HL-60/S4 treated with phorbol 12-myristate 13-acetate at 8.2 ng/mL for 4 days and 3 days (cell line): ENCODE results near the gene COX6A1.
"Not testable (repeated sequence)": the region's sequence is repeated elsewhere in the genome, so short reads cannot be mapped to it uniquely, and the experiment has no call there.

Source experiments
- in situ Hi-C: fragments of 300-500 bp; cut with MboI; formaldehyde crosslinking; loops from 2 replicates; pipeline ENCODE4 v1.15.0; 2022; ENCODE audit warnings: low sequenced_read_pairs

Gene COX6A1

DNA sequence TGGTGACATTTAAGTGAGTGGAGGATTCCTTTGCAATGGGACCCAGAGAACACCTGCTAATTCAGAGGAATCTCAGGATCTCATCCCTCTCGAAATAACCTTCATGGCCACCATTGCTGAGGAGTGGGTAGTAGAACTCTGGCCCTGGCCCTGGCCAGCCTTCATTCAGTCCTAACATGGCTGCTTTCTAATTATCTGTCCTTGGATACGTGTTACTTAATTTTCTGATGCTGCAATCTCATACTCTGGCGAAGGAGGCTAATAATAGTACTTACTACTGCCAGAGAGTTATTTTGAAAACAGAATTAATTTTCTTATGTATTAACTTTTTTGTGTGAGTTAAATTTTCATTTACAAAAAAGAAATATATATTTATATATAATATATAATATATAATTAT lies 12.1 kb upstream of the COX6A1 start:
- in situ Hi-C loops, result no loop called here

DNA sequence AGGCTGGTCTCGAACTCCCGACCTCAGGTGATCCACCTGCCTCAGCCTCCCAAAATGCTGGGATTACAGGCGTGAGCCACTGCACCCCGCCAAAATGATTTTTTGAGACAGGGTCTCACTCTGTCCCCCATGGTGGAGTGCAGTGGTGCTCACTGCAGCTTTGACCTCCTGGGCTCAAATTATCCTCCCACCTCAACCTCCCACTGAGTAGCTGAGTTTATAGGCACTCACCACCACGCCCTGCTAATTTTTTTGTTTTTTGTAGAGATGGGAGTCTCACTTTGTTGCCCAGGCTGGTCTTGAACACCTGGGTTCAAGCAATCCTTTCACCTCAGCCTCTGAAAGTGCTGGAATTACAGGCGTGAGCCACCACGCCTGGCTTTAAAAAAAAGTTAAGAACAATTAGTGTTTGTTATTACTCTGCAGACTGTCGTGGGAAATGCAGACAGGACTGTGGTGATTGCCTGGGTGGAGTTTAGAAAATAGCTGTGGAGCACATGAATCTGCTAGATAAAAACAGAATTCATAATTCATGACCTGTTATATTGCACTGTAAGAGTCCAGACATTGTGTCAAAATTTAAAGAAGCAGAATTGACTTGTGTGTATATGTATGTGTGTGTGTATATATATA lies 9.2 kb upstream of the COX6A1 start:
- in situ Hi-C loops, result no loop called here

DNA sequence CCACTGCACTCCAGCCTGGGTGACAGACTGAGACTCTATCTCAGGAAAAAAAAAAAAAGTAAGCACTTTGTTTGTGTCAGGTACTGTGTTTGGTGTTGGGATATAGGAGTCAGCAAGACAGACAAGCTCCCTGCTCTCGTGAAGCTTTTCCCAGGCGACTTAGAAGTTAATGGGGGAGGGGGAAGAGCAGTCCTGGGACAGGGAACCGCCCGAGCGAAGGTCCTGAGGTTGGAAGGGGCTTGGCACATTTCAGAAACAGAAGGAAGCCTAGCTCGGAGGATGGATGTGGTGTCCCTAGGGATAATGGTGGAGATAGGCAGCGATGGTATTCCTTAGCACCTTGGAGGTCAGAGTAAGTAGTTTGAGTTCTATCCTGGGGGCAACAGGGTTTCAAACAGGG lies 8.5 kb upstream of the COX6A1 start:
- in situ Hi-C loops, result no loop called here

DNA sequence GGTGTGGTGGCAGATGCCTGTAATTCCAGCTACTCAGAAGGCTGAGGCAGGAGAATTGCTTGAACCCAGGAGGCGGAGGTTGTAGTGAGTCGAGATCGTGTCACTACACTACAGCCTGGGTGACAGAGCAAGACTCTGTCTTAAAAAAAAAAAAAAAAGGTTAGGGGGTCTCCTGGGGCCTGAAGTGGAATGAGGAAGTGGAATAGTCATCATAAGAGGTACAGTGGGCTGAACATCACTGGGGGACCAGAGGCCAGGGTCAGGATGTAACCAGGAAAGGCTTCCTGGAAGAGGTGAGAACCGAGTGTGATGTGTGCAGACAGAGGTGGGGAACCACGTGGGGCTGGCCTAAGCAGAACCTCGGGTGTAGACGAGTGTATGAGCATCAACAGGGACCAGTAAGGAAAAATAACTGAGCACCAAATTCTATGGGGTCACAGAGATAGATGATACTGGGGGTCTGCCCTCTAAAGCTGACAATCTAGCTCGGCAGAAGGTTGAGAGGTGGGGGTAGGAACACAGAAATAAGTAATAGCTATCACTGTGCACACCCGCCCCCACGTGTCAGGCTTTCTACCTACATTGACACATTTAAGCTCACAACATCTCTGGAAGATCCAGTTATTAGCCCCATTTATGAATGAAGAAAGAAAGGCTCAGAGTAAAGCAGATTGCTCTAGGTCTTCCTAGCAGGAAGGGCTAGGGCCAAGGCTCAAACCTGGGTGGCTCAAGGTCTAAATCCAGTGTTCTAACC lies 5.0 kb upstream of the COX6A1 start:
- in situ Hi-C loops, result no loop called here

DNA sequence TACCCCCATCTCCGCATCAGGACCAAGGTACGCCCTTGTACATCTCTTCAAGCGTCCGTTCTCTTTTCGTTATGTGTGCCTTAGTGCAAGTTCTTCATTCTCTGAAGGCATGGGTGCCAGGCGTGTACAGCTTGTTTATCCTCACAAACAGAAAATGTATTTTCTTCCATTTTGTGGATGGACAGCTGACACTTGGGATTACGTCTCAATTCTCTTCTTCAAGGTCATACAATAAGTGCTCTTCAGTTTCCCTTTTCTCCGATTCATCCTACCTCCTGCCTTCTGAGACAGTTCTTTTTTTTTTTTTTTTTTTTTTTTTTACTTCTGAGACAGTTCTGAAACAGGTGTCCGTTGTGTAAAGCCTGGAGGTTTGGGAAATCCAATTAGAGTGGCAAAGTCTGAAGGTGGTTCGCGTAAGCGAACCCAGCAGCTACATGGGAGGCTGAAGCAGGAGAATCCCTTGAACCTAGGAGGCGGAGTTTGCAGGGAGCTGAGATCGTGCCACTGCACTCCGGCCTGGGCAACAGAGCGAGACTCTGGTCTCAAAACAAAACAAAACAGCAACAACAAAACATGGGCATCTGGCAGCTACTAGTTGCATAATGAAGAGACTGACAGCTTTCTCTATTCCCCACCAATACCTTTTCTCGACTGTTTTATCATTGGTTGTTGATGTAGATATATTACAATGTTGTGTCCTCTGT lies 734 bp downstream of the COX6A1 start:
- in situ Hi-C loops, result no loop called here

DNA sequence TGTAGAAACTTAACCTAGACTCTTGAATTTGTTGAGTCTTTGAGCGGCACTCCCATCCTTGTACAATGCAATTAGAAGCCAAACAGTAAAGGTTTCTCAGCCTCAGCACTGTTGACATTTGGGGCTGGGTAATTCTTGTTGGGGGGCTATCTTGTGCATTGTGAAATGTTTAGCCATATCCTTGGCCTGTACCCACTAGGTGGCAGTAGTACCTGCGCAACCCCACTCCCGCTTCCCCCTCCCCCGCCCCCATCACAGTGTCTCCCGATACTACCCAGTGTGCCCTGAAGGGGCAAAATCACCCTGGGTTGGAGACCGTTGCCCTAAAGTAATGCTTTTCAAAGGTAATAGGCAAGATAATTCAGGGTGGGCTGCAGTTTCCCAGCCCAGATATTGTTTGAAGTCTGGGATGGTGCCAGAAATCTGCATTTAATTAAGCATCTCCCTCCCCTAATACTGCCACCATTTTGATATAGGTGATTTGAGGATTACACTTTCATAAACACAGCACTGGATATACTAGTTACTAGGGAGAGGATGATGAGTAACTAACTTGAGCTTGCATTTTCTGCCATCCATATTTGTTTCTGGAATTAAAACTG lies 1.8 kb downstream of the COX6A1 start:
- in situ Hi-C loops, result no loop called here

DNA sequence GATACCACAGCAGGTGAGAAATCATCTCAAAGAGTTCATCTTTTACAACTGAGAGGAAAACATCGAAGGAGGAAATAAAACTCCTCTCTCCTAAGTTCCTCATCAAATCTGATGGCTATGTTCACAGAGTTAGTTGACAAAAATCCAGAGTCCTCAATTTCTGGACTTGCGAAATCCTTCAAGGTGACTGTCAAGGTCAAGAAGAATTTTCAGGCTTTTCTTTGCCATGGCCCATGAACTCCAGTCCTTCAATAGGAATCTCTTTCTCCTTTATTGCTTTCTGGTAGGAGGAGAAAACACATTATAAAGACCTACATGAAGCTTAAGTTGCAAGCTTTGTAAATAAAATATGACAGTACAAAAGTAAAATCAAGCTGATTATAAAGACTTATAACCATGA lies 6.8 kb downstream of the COX6A1 start:
- in situ Hi-C loops, result no loop called here

DNA sequence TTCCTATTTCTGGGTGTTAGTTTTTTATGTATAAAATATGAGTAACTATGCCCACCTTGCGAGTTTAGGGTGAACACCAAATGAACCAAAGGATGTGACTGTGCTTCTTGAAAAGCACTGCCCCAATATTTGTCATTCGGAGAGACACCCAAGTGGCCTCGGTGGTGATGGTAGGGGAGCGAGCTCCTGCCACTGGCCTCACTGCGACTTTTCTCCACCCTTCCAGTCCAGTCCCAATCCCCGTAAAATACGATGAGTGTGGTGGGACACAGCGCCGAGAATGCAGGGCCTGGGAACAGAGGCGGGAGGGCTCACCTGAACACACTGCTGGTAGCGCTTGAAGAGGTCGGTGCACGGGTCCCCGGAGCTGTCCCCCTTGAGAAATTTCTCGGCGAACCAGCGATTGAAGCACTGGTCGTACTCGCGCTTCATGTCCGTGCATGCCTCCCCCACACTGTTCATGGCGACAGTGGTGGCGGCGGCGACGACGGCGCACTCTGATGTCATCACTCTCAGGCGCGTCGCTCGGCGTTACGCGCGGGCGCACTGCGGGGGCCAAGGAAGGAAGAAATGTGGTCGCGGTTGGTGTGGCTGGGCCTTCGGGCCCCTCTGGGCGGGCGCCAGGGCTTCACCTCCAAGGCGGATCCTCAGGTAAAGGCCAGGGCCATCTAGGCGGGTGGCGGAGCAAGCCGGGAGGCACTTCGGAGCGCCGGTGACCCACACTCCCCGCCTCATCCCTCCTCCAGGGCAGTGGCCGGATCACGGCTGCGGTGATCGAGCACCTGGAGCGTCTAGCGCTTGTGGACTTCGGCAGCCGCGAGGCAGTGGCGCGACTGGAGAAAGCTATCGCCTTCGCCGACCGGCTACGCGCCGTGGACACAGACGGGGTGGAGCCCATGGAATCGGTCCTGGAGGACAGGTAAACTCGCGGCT lies 8.3 kb downstream of the COX6A1 start, which contains the start of the genes GATC and TRIAP1:
Gene GATC, plus strand, starts transcription at position 534 of the 933 bp plus-strand sequence. Its CDS starts 37 bp downstream, at position 571.
Gene TRIAP1, minus strand, starts transcription at position 474 of the 933 bp plus-strand sequence. Its CDS starts 12 bp downstream, at position 462.
- in situ Hi-C loops, result no loop called here

DNA sequence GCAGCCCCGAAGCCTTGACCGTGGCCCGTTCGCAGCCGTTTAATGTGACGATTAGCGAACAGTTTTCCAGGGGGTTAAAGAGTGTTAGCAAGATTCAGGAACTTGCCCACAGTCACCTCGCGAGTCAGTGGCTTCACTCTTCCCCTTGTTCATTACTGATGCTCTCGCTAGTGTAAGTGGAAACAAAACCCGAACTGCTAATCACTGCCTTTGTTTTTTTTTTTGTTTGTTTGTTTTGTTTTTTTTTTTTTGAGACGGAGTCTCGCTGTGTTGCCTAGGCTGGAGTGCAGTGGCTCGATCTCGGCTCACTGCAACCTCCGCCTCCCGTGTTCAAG lies 8.9 kb downstream of the COX6A1 start:
- in situ Hi-C loops, result not testable (repeated sequence)

DNA sequence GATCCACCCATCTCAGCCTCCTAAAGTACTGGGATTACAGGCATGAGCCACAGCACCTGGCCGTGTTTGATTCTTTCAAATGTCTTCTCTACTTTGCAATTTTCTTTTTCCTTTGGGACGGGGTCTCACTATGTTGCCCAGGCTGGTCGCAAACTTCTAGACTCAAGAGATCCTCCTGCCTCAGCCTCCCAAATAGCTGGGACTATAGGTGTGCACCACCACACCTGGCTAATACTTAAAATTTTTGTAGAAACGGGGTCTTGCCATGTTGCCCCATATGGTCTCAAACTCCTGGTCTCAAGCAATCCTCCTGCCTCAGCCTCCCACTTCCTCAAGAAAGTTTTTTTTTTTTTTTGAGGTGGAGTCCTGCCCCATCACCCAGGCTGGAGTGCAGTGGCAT lies 10.1 kb downstream of the COX6A1 start:
- in situ Hi-C loops, result no loop called here

DNA sequence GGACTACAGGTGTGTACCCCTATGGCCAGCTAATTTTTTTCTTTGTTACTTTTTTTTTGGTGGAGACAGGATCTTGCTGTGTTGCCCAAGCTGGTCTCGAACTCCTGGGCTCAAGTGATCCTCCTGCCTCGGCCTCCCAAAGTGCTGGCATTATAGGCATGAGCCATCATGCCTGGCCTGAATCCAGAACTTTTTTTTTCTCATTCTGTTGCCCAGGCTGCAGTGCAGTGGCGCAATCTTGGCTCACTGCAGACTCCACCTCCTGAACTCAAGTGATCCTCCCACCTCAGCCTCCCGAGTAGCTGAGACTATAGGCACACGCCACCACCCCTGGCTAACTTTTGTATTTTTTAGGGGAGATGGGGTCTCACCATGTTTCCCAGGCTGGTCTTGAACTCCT lies 14.6 kb downstream of the COX6A1 start:
- in situ Hi-C loops, result not testable (repeated sequence)

DNA sequence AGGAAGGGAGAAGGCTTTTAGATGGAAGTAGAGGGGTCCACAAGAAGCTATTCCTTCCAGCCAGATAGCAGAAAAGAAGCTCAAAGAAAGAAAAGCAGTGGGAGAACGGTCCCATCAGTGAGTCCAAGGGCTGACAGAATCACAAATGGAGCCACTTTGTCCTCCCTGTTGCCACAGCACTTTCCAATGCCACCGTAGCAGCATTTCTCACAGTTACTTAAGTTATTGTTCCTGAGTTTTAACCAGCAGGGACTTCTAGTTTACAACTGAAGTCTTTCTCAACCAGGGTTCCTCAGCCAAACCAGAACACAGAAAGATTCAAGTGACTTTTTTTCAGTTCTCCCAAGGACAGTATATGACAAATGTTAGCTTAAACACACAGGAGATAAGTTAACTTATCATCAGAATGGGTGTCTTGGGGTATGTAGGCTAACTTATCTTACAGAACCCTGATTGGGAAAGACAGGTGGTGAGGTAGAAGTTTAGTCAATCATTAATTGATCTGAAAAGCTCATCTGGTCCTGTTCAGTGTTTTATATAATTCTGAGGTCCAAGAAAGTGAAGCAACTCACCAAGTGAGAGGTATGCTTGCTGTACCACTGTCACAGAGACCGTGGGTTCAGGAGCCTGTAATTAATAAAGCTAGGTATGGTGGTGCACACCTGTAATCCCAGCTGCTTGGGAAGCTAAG lies 15.3 kb downstream of the COX6A1 start:
- in situ Hi-C loops, result no loop called here

DNA sequence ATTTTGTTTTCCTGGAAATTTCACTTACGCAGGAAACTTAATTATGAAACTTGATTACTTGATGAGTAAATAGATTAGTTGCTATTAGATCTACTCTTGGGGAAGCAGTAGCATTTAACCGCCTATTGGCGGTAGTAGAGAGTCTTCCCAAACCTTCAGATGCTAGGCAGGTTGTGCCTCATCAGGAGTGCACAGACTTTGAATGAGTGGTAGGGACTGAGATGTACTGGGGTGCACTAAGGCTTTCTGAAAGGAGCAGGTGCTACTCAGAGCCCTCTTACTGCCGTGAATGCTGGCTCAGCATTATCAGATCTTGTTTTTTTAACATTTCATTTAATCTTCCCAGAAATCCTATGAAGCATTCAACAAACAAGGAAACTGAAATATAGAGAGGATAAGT lies 16.1 kb downstream of the COX6A1 start:
- in situ Hi-C loops, result no loop called here

DNA sequence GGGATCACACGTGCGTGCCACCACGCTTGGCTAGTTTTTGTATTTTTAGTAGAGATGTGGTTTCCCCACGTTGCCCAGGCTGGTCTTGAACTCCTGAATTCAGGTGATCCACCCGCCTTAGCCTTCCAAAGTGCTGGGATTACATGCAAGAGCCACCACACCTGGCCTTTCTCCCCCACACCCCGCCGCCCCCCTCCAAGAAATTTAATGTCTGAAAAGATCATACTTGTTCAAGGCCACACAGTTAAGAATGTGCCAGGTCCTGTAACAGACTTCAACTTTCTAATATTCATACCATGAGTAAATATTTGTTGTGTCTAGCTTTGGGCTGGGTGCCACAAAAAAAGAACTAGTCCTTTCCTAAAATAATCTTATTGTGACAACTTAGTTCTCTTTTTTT lies 17.4 kb downstream of the COX6A1 start:
- in situ Hi-C loops, result no loop called here

DNA sequence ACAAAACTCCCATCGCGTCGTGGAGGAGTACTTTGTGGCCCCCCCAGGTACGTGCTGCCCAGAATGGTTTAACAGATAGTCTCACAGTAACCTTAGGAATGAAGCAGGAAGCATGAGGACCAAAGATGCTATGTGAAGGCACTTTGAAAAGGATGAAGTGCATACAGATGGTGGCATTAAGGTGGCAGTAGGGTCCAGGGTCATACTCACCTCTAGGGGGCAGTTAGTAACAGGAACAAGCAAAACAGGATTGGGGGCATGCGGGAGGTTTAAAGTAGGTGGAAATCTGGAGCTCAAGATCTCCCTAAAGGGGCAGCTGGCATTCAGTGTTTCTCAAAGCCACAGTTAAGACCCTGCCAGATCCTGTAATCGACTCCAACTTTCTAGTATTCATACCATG lies 19.2 kb downstream of the COX6A1 start:
- in situ Hi-C loops, result no loop called here

DNA sequence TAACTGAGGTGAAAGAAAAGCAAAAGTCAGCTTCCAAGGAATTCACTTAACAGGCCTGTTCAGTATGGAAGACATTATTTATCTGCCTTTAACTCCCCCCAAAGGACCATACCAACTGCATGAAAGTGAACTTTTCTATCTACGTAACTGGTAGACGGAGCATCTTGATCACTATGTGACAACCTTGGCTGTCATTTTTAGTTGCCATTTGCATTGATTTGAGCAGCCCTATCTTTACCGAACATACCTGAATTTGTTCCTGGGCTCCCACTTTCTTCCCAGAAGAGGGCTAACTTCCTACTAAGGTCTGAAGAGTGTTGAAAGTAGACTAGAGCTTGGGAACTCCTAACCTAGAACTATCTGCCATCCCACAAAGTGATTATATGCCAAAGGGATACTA lies 22.2 kb downstream of the COX6A1 start:
- in situ Hi-C loops, result no loop called here

DNA sequence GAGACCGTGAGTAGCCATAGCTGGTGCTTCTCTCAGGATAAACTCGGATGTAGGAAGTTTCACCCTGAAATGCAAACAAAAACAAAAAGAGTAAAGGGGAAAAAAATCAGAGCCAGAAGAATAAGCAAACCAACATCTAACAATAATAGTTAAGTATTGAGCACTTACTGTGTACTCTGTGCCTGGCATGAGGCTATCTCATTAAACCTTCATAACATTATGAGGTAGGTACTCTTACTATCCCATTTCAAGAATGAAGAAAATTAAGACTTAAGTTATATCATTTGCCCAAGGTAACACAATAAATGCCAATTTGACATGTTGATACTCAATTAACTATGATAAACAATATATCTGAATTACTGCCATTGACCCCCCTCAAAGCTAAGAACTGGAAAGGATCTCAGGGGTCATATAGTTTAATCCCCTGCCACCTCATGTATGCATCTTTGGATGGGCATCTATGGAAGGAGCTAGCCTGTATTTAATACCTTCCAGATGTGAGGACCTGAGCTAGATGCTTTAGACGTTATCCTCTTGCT lies 24.3 kb downstream of the COX6A1 start:
- in situ Hi-C loops, result no loop called here

DNA sequence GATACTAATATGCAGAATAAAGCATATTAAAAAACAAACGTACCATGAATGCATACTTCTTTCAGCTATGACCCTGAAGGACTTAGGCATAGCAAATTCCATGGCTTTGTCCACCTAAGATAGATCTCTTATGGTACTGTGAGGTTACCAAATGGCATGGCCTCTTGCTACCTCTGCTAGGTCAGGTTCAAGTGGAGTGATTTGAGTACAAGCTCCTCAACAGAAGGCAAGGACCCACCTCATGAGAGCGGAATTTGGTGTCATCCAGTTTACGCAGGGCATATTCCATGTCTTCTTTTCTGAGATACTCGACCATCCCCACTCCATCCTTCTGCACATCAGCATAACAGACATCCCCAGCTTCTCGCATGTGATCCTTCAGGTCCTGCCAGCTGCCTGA lies 25.8 kb downstream of the COX6A1 start:
- in situ Hi-C loops, result no loop called here

DNA sequence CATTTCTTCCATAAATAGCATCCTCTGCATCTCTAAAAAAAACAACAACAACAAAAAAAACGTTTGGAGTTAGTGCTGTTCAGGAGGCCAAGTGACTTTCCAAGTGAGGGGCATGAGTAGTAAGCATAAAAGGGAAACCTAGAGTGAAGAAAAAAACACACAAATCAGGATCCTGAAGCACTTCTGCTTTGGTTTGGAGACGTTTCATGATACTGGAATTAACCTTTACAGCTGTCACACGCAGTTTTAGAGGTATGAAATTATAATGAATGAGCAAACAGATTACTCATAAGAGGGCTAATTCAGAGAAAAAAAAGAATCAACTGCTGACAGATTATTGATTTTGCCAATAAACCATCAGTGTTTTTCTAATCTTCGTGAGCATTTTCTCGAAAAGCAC lies 27.8 kb downstream of the COX6A1 start:
- in situ Hi-C loops, result no loop called here
